ENCODE data around the gene ARL11.
"Not testable (repeated sequence)": the region's sequence is repeated elsewhere in the genome, so short reads cannot be mapped to it uniquely, and the experiment has no call there.

The ARL11 gene

DNA sequence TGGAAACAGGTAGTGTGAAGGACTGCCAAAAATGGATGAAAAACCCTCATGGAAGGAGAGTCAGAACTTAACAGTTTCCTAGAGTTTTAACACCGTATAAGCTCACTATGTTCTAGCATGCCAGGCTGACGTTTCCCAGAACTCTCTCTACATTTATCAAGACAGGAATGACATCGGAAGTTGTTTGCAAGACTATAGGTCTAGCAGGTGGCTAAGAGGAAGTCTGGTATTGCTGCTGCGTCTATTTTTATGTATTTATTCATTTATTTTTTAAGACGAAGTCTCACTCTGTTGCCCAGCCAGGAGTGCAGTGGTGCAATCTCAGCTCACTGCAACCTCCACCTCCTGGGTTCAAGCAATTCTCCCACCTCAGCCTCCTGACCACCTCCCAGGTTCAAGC lies 20.5 kb upstream of the ARL11 start:
- Histone ChIP-seq H3K9ac (ENCODE audit: low read length) (no peak overlapping the region), H4K8ac (ENCODE audit: low read depth, low read length) (no peak overlapping the region), H3K14ac (ENCODE audit: low read length) (no peak overlapping the region), H3K18ac (ENCODE audit: low read length) (no peak overlapping the region), H3K27me3 (ENCODE audit: insufficient read depth, low read length) (no peaks in the 10 kb centered on the region), H4K12ac (ENCODE audit: low read depth, low read length) (no peak overlapping the region), H3K4me3 (ENCODE audit: low read depth, low read length) (no peak overlapping the region), H4K91ac (ENCODE audit: low read depth, low read length) (no peak overlapping the region), H2BK12ac (ENCODE audit: low read length) (no peak overlapping the region), H3K4me2 (ENCODE audit: low read length) (no peak overlapping the region), H2AFZ (ENCODE audit: insufficient read depth, low read length, poor library complexity) (no peak overlapping the region), H3K4me1 (ENCODE audit: control insufficient read depth in 1 of 2, insufficient read depth in 2 of 2, low read length in 2 of 2) (no peaks in the 10 kb centered on the region), H3K4ac (ENCODE audit: low read depth, low read length) (no peak overlapping the region), H2BK5ac (ENCODE audit: low read depth, low read length, poor library complexity) (no peak overlapping the region), H3K79me1 (ENCODE audit: low read length) (no peaks in the 10 kb centered on the region), H3K27ac (ENCODE audit: low read depth, low read length) (no peak overlapping the region), H2AK5ac (ENCODE audit: low read length) (no peak overlapping the region), H3K9me3 (ENCODE audit: insufficient read depth, low read depth, low read length) (no peaks in the 10 kb centered on the region), H3K36me3 (ENCODE audit: control insufficient read depth in 1 of 2, insufficient read depth in 2 of 2, low read length in 2 of 2) (no peaks in the 10 kb centered on the region), H2BK120ac (ENCODE audit: insufficient read depth, low read length, poor library complexity) (no peak overlapping the region), H3K23ac (ENCODE audit: low read length) (no peak overlapping the region), H3K79me2 (ENCODE audit: control insufficient read depth, insufficient read depth, low read length, poor library complexity) (no peaks in the 10 kb centered on the region)
- WGBS (ENCODE audit: extremely low coverage, insufficient coverage, insufficient read length): no CpG with 5 or more reads among the region's 5 CpGs
- no peak for DNase-seq

DNA sequence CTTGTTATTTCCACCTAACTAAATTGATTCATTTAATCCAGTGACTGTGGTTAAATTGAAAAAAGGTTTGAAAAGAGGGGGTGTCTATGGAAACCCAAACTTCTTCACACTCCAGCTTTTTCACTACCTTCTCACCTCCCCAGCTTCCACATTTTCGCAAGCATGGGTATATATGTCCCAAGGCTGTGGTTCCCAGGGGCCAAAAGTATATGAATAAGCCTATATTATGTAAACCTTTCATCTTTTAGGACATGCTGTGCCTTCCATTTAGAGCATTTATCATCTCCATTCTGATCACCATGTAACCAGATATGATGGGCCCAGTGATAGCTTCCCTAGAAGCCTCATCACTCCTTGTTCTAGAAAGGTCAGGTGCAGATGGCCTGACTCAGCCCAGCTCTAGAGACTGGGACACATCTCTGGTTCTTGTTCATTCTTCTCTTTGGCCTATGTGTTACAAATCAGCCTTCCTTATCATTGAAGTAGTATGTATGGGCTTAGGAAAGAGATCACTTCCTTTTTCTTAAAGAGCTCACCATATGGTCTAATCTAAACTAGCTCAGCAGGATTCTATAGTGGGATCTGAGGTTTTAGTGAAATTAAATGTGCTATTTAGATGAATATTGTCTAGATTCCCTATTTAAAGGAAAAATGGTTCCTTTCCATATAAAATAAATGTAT lies 19.5 kb upstream of the ARL11 start:
- H3K4me2 ChIP-seq (ENCODE audit: low read length): no peak overlapping the region
- no CpG with 5 or more reads among the region's 1 CpG for WGBS (ENCODE audit: extremely low coverage, insufficient coverage, insufficient read length)
- no peak overlapping the region for H4K12ac ChIP-seq (ENCODE audit: low read depth, low read length)
- H3K36me3 ChIP-seq (ENCODE audit: control insufficient read depth in 1 of 2, insufficient read depth in 2 of 2, low read length in 2 of 2): no peaks in the 10 kb centered on the region
- H2AFZ ChIP-seq (ENCODE audit: insufficient read depth, low read length, poor library complexity): no peak overlapping the region
- no peaks in the 10 kb centered on the region for H3K27me3 ChIP-seq (ENCODE audit: insufficient read depth, low read length)
- DNase-seq: no peak
- no peak overlapping the region for H2BK5ac ChIP-seq (ENCODE audit: low read depth, low read length, poor library complexity)
- H4K8ac ChIP-seq (ENCODE audit: low read depth, low read length): no peak overlapping the region
- H2BK12ac ChIP-seq (ENCODE audit: low read length): no peak overlapping the region
- H4K91ac ChIP-seq (ENCODE audit: low read depth, low read length): no peak overlapping the region
- no peaks in the 10 kb centered on the region for H3K79me2 ChIP-seq (ENCODE audit: control insufficient read depth, insufficient read depth, low read length, poor library complexity)
- H3K27ac ChIP-seq (ENCODE audit: low read depth, low read length): no peak overlapping the region
- no peak overlapping the region for H3K4ac ChIP-seq (ENCODE audit: low read depth, low read length)
- H3K79me1 ChIP-seq (ENCODE audit: low read length): no peaks in the 10 kb centered on the region
- no peak overlapping the region for H2AK5ac ChIP-seq (ENCODE audit: low read length)
- no peak overlapping the region for H3K9ac ChIP-seq (ENCODE audit: low read length)
- H3K9me3 ChIP-seq (ENCODE audit: insufficient read depth, low read depth, low read length): no peaks in the 10 kb centered on the region
- H2BK120ac ChIP-seq (ENCODE audit: insufficient read depth, low read length, poor library complexity): no peak overlapping the region
- no peak overlapping the region for H3K4me3 ChIP-seq (ENCODE audit: low read depth, low read length)
- H3K4me1 ChIP-seq (ENCODE audit: control insufficient read depth in 1 of 2, insufficient read depth in 2 of 2, low read length in 2 of 2): no peaks in the 10 kb centered on the region
- no peak overlapping the region for H3K14ac ChIP-seq (ENCODE audit: low read length)
- H3K23ac ChIP-seq (ENCODE audit: low read length): no peak overlapping the region
- H3K18ac ChIP-seq (ENCODE audit: low read length): no peak overlapping the region

DNA sequence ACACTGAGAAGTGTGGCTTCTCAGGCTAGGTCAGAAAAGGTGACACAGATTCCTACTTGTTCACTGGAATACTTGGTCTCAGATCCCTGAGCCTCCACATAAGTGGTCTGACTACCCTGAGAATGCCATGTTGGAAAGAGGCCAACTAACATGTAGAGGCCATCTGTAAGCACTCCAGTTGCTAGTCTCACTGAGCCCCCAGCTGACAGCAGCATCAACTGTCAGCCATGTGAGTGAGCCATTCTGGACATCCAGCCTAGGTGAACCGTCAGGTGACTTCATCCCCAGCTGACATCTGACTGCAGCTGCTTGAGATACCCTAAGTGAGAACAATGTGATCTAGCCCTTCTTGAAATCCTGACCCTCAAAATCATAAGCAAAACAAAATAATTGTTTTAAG lies 18.1 kb upstream of the ARL11 start:
- no peak overlapping the region for H3K23ac ChIP-seq (ENCODE audit: low read length)
- no peaks in the 10 kb centered on the region for H3K79me2 ChIP-seq (ENCODE audit: control insufficient read depth, insufficient read depth, low read length, poor library complexity)
- no peak overlapping the region for H2AK5ac ChIP-seq (ENCODE audit: low read length)
- no peak overlapping the region for H3K4me3 ChIP-seq (ENCODE audit: low read depth, low read length)
- H2BK5ac ChIP-seq (ENCODE audit: low read depth, low read length, poor library complexity): no peak overlapping the region
- no CpG with 5 or more reads among the region's 1 CpG for WGBS (ENCODE audit: extremely low coverage, insufficient coverage, insufficient read length)
- no peak overlapping the region for H2BK120ac ChIP-seq (ENCODE audit: insufficient read depth, low read length, poor library complexity)
- no peaks in the 10 kb centered on the region for H3K27me3 ChIP-seq (ENCODE audit: insufficient read depth, low read length)
- H3K4ac ChIP-seq (ENCODE audit: low read depth, low read length): no peak overlapping the region
- no peak overlapping the region for H2BK12ac ChIP-seq (ENCODE audit: low read length)
- no peak overlapping the region for H4K91ac ChIP-seq (ENCODE audit: low read depth, low read length)
- H2AFZ ChIP-seq (ENCODE audit: insufficient read depth, low read length, poor library complexity): no peak overlapping the region
- H3K9me3 ChIP-seq (ENCODE audit: insufficient read depth, low read depth, low read length): no peaks in the 10 kb centered on the region
- H3K9ac ChIP-seq (ENCODE audit: low read length): no peak overlapping the region
- no peak for DNase-seq
- H3K4me1 ChIP-seq (ENCODE audit: control insufficient read depth in 1 of 2, insufficient read depth in 2 of 2, low read length in 2 of 2): no peaks in the 10 kb centered on the region
- no peaks in the 10 kb centered on the region for H3K36me3 ChIP-seq (ENCODE audit: control insufficient read depth in 1 of 2, insufficient read depth in 2 of 2, low read length in 2 of 2)
- no peak overlapping the region for H4K12ac ChIP-seq (ENCODE audit: low read depth, low read length)
- H3K14ac ChIP-seq (ENCODE audit: low read length): no peak overlapping the region
- H3K27ac ChIP-seq (ENCODE audit: low read depth, low read length): no peak overlapping the region
- H3K4me2 ChIP-seq (ENCODE audit: low read length): no peak overlapping the region
- H3K18ac ChIP-seq (ENCODE audit: low read length): no peak overlapping the region
- H4K8ac ChIP-seq (ENCODE audit: low read depth, low read length): no peak overlapping the region
- H3K79me1 ChIP-seq (ENCODE audit: low read length): no peaks in the 10 kb centered on the region

DNA sequence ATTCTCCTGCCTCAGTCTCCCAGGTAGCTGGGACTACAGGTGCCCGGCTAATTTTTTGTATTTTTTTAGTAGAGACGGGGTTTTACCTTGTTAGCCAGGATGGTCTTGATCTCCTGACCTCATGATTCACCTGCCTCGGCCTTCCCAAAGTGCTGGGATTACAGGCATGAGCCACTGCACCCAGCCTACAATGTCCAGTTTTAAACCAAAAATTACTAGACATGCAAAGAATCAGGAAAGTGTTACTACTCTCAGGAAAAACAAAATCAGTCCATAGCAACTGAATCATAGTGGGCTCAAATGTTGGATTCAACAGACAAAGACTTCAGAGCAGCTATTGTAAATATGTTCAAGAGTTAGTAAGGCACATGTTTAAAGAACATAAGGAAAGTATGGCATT lies 16.3 kb upstream of the ARL11 start:
- H3K23ac ChIP-seq (ENCODE audit: low read length); H3K36me3 ChIP-seq (ENCODE audit: control insufficient read depth in 1 of 2, insufficient read depth in 2 of 2, low read length in 2 of 2); H3K27ac ChIP-seq (ENCODE audit: low read depth, low read length); H2BK12ac ChIP-seq (ENCODE audit: low read length); H3K14ac ChIP-seq (ENCODE audit: low read length); H3K4ac ChIP-seq (ENCODE audit: low read depth, low read length); H3K27me3 ChIP-seq (ENCODE audit: insufficient read depth, low read length); H3K79me1 ChIP-seq (ENCODE audit: low read length); H3K79me2 ChIP-seq (ENCODE audit: control insufficient read depth, insufficient read depth, low read length, poor library complexity); H3K4me2 ChIP-seq (ENCODE audit: low read length); H4K91ac ChIP-seq (ENCODE audit: low read depth, low read length); H3K9ac ChIP-seq (ENCODE audit: low read length); H4K12ac ChIP-seq (ENCODE audit: low read depth, low read length); H3K18ac ChIP-seq (ENCODE audit: low read length); H3K9me3 ChIP-seq (ENCODE audit: insufficient read depth, low read depth, low read length); H2BK5ac ChIP-seq (ENCODE audit: low read depth, low read length, poor library complexity); H4K8ac ChIP-seq (ENCODE audit: low read depth, low read length); H2AFZ ChIP-seq (ENCODE audit: insufficient read depth, low read length, poor library complexity); H3K4me3 ChIP-seq (ENCODE audit: low read depth, low read length); H2BK120ac ChIP-seq (ENCODE audit: insufficient read depth, low read length, poor library complexity); H3K4me1 ChIP-seq (ENCODE audit: control insufficient read depth in 1 of 2, insufficient read depth in 2 of 2, low read length in 2 of 2); H2AK5ac ChIP-seq (ENCODE audit: low read length); DNase-seq: not testable (repeated sequence)
- no CpG with 5 or more reads among the region's 3 CpGs for WGBS (ENCODE audit: extremely low coverage, insufficient coverage, insufficient read length)

Measured in trophoblast cell (in vitro differentiated cells and primary cell).